Activated naive CD4-positive, alpha-beta T cell treated with anti-CD3 and anti-CD28 coated beads for 36 hours (primary cell): ENCODE measurements around the gene ZBTB9. TPM values are rescaled to one million over a fixed set of nuclear protein-coding genes. Genes with fewer than 3 reads are reported as not detected.

Experiments used
- CTCF ChIA-PET: fragments of 350-600 bp; sonication (Branson Sonifier 250); formaldehyde crosslinking; loops from one replicate; lab custom pipeline; 2021; ENCODE audit warnings: antibody characterized with exemption; lab: Charles Lee
- DNase-seq: peaks from one replicate; pipeline ENCODE4 v3.0.0-alpha.2; 2020
- H3K27ac Mint-ChIP-seq: one replicate; pipeline ENCODE4 v1.8.0; 2021; ENCODE audit warnings: mild to moderate bottlenecking, mixed read lengths
- H3K27me3 Mint-ChIP-seq: one replicate; pipeline ENCODE4 v1.8.0; 2021; ENCODE audit warnings: low read depth, mixed read lengths
- H3K36me3 Mint-ChIP-seq: one replicate; pipeline ENCODE4 v1.8.0; 2021; ENCODE audit warnings: low read depth, mixed read lengths
- H3K4me1 Mint-ChIP-seq: one replicate; pipeline ENCODE4 v1.8.0; 2021; ENCODE audit warnings: low read depth, mixed read lengths
- H3K4me3 Mint-ChIP-seq: one replicate; pipeline ENCODE4 v1.8.0; 2021; ENCODE audit warnings: mild to moderate bottlenecking, moderate library complexity, mixed read lengths
- H3K9me3 Mint-ChIP-seq: one replicate; pipeline ENCODE4 v1.8.0; 2021; ENCODE audit warnings: mixed read lengths
- intact Hi-C: fragments of 100-400 bp; cut with micrococcal nuclease; formaldehyde crosslinking; loops from one replicate; pipeline ENCODE4 v1.15.1; 2023
- total RNA-seq, 2 experiments: library from RNA; stranded (reverse); gene quantifications; one replicate each; pipeline ENCODE4 v1.2.3, GENCODE V29; 2021

ZBTB9 gene
- total RNA-seq: 1 to 10 TPM; 5.0 to 6.5 TPM

GRCh38 chr6:33454009-33454946 lies at the start of gene ZBTB9:
Gene ZBTB9, plus strand, starts transcription at chr6:33454576. Its CDS starts 525 bp downstream, at chr6:33455101.
- Mint-ChIP-seq H3K9me3 (no peaks in the 10 kb centered on the region), H3K4me3 (peak within 1 kb of the TSS; percentile 87), H3K4me1 (peaks cover 47% of the 10 kb centered on the region), H3K36me3 (peaks cover 19% of the 10 kb centered on the region), H3K27ac (peak within 1 kb of the TSS; percentile 85), H3K27me3 (no peaks in the 10 kb centered on the region)
- CTCF ChIA-PET: interaction anchor here (0.6 to 1.1 kb wide), 5 partner anchors 28 to 246 kb away, joined by 3 to 4 read pairs (median 3); partner anchors contain the start of gene B3GALT4
- intact Hi-C loops: loop anchor here (1.0 kb wide), 5 partner anchors 23 to 117 kb away; partner anchors contain the start of genes CUTA and KIFC1
- DNase-seq: peak; percentile 96

GRCh38 chr6:33404884-33405283 lies 49.5 kb upstream of the ZBTB9 start:
- no peak for DNase-seq
- CTCF ChIA-PET: no interaction called here
- Mint-ChIP-seq H3K27me3 (no peaks in the 10 kb centered on the region), H3K4me3 (no peak overlapping the region), H3K4me1 (peaks cover 6% of the 10 kb centered on the region), H3K9me3 (no peaks in the 10 kb centered on the region), H3K36me3 (peaks cover 55% of the 10 kb centered on the region), H3K27ac (no peak overlapping the region)
- intact Hi-C loops: no loop called here

GRCh38 chr6:33405386-33405940 lies 48.9 kb upstream of the ZBTB9 start:
- H3K27ac Mint-ChIP-seq: no peak overlapping the region

GRCh38 chr6:33406126-33406525 lies 48.2 kb upstream of the ZBTB9 start:
- Mint-ChIP-seq H3K27ac (no peak overlapping the region), H3K9me3 (no peaks in the 10 kb centered on the region), H3K4me1 (peaks cover 8% of the 10 kb centered on the region), H3K36me3 (peaks cover 51% of the 10 kb centered on the region), H3K27me3 (no peaks in the 10 kb centered on the region), H3K4me3 (no peak overlapping the region)
- no peak for DNase-seq
- CTCF ChIA-PET: no interaction called here
- intact Hi-C loops: no loop called here

More at GRCh38 chr6:33405386-33405940, 48.9 kb upstream of the ZBTB9 start:
- CTCF ChIA-PET: no interaction called here
- peak; percentile 15 for DNase-seq
- intact Hi-C loops: no loop called here
- H3K36me3 Mint-ChIP-seq: peaks cover 53% of the 10 kb centered on the region
- no peak overlapping the region for H3K4me3 Mint-ChIP-seq
- no peaks in the 10 kb centered on the region for H3K27me3 Mint-ChIP-seq
- peaks cover 8% of the 10 kb centered on the region for H3K4me1 Mint-ChIP-seq
- H3K9me3 Mint-ChIP-seq: no peaks in the 10 kb centered on the region

GRCh38 chr6:33407132-33407718 lies 47.2 kb upstream of the ZBTB9 start:
- peaks cover 16% of the 10 kb centered on the region for H3K4me1 Mint-ChIP-seq
- DNase-seq: no peak
- no peaks in the 10 kb centered on the region for H3K27me3 Mint-ChIP-seq
- intact Hi-C loops: no loop called here
- no peak overlapping the region for H3K27ac Mint-ChIP-seq
- H3K36me3 Mint-ChIP-seq: peaks cover 48% of the 10 kb centered on the region
- CTCF ChIA-PET: interaction anchor here (0.7 to 0.8 kb wide), 2 partner anchors 11 to 15 kb away, joined by 3 to 6 read pairs; no protein-coding TSS in a partner anchor
- no peaks in the 10 kb centered on the region for H3K9me3 Mint-ChIP-seq
- no peak overlapping the region for H3K4me3 Mint-ChIP-seq

GRCh38 chr6:33410050-33410710 lies 44.2 kb upstream of the ZBTB9 start:
- CTCF ChIA-PET: interaction anchor here (1.1 to 1.2 kb wide), 2 partner anchors 16 to 20 kb away, joined by 3 read pairs; no protein-coding TSS in a partner anchor
- peak overlapping the region; percentile 93 for H3K27ac Mint-ChIP-seq
- H3K27me3 Mint-ChIP-seq: no peaks in the 10 kb centered on the region
- H3K9me3 Mint-ChIP-seq: no peaks in the 10 kb centered on the region
- H3K4me3 Mint-ChIP-seq: peak overlapping the region; percentile 87
- H3K4me1 Mint-ChIP-seq: peaks cover 39% of the 10 kb centered on the region
- peak; percentile 98 for DNase-seq
- peaks cover 36% of the 10 kb centered on the region for H3K36me3 Mint-ChIP-seq
- intact Hi-C loops: loop anchor here (1.0 to 5.0 kb wide), 8 partner anchors 8 to 558 kb away; partner anchors contain the start of genes CUTA, KIFC1, PSMB9 and RGL2

- DNase-seq: peak; percentile 82
- peak within 1 kb of the TSS; percentile 87 for H3K4me3 Mint-ChIP-seq
- CTCF ChIA-PET: interaction anchor here (1.1 to 1.2 kb wide), 2 partner anchors 15 to 20 kb away, joined by 3 read pairs; no protein-coding TSS in a partner anchor
These were observed 43.4 kb upstream of the ZBTB9 start, which contains the start of gene PHF1 for GRCh38 chr6:33410711-33411631. Gene PHF1, plus strand, starts transcription at chr6:33411014. Its CDS starts 1,250 bp downstream, at chr6:33412264.

GRCh38 chr6:33411632-33412005 lies 42.8 kb upstream of the ZBTB9 start:
- intact Hi-C loops: loop anchor here (2.0 to 5.0 kb wide), 3 partner anchors 113 to 559 kb away; partner anchors contain the start of genes PSMB9, RGL2, RXRB and SLC39A7
- Mint-ChIP-seq H3K27ac (peak overlapping the region; percentile 82), H3K4me1 (peaks cover 53% of the 10 kb centered on the region), H3K9me3 (no peaks in the 10 kb centered on the region), H3K4me3 (peak overlapping the region; percentile 71), H3K27me3 (no peaks in the 10 kb centered on the region), H3K36me3 (peaks cover 31% of the 10 kb centered on the region)
- no peak for DNase-seq
- CTCF ChIA-PET: no interaction called here

More at GRCh38 chr6:33410711-33411631, 43.4 kb upstream of the ZBTB9 start, which contains the start of gene PHF1:
- intact Hi-C loops: loop anchor here (1.0 to 5.0 kb wide), 8 partner anchors 7 to 559 kb away; partner anchors contain the start of genes CUTA, KIFC1, PSMB9 and RGL2
- Mint-ChIP-seq H3K4me1 (peaks cover 47% of the 10 kb centered on the region), H3K9me3 (no peaks in the 10 kb centered on the region), H3K27me3 (no peaks in the 10 kb centered on the region), H3K27ac (peak within 1 kb of the TSS; percentile 93), H3K36me3 (peaks cover 32% of the 10 kb centered on the region)

GRCh38 chr6:33412140-33413009 lies 42.0 kb upstream of the ZBTB9 start:
- H3K36me3 Mint-ChIP-seq: peaks cover 30% of the 10 kb centered on the region

More at GRCh38 chr6:33412140-33413009, 42.0 kb upstream of the ZBTB9 start:
- H3K27ac Mint-ChIP-seq: peak overlapping the region; percentile 77
- H3K27me3 Mint-ChIP-seq: no peaks in the 10 kb centered on the region
- CTCF ChIA-PET: no interaction called here
- DNase-seq: no peak
- no peaks in the 10 kb centered on the region for H3K9me3 Mint-ChIP-seq
- peak overlapping the region; percentile 20 for H3K4me3 Mint-ChIP-seq
- peaks cover 60% of the 10 kb centered on the region for H3K4me1 Mint-ChIP-seq
- intact Hi-C loops: loop anchor here (5.0 kb wide), 1 partner anchor 560 kb away; the partner anchor contains the start of genes PSMB9 and TAP1
